GM12878 (cell line): Measurements from ENCODE around the gene PMP22. TPM values are rescaled to one million over a fixed set of nuclear protein-coding genes. Genes with fewer than 3 reads are reported as not detected.

Source experiments
- ATAC-seq: fragments of 200-7000 bp; cut with Tn5 transposase; 3 replicates; pipeline ENCODE4 v1.9.1; 2020; ENCODE audit warnings: mild to moderate bottlenecking, moderate library complexity
- BruUV-seq: library from RNA; stranded (reverse); fragments of 400-500 nt; replicated peaks from 2 replicates; lab custom pipeline; 2021; lab: Mats Ljungman, UMichigan
- CTCF ChIA-PET: fragments of 300-600 bp; sonication (Branson Sonifier 250); formaldehyde crosslinking; extraction: SDS; loops from one replicate; lab custom pipeline; 2021; ENCODE audit warnings: inconsistent platforms; lab: Yijun Ruan, JAX
- POLR2A ChIA-PET: fragments of 350-600 bp; formaldehyde crosslinking; extraction: SDS; loops from one replicate; lab custom pipeline; 2021; ENCODE audit warnings: inconsistent platforms; lab: Charles Lee
- RAD21 ChIA-PET: fragments of 300-600 bp; sonication (Branson Sonifier 250); formaldehyde crosslinking; loops from one replicate; lab custom pipeline; 2023; ENCODE audit warnings: antibody characterized with exemption; ENCODE audit not compliant: unreplicated experiment; lab: Charles Lee
- SMC1A ChIA-PET: fragments of 300-600 bp; sonication (Branson Sonifier 250); formaldehyde crosslinking; loops from one replicate; lab custom pipeline; 2023; ENCODE audit not compliant: unreplicated experiment, uncharacterized antibody; lab: Charles Lee
- DNase-seq: peaks from one replicate; pipeline ENCODE4 v3.0.0-alpha.2; 2011; ENCODE audit warnings: low read depth, low spot score
- FAIRE-seq: peaks from 3 replicates; lab custom pipeline; 2011; peaks lifted over from hg19 to GRCh38; lab: Jason Lieb, UNC
- H2AFZ ChIP-seq: 2 replicates; pipeline ENCODE4 v1.6.0; 2011; ENCODE audit warnings: low read depth, low read length, control low read depth; ENCODE audit not compliant: control insufficient read depth
- H3K27ac ChIP-seq: 2 replicates; pipeline ENCODE4 v1.5.1; 2011; ENCODE audit warnings: control low read depth; ENCODE audit not compliant: control insufficient read depth, insufficient read depth
- H3K27me3 ChIP-seq, 2 experiments: replicated peaks in 1 of 2; 2 replicates each; pipeline versions ENCODE4 v1.6.0 to v1.6.1; 2011; ENCODE audit warnings: low read length in 1 of 2; ENCODE audit not compliant: control insufficient read depth in 2 of 2, insufficient read depth in 2 of 2
- H3K36me3 ChIP-seq, 2 experiments: 2 replicates each; pipeline ENCODE4 v1.5.1; 2011; ENCODE audit warnings: low read length in 1 of 2; ENCODE audit not compliant: control insufficient read depth in 2 of 2, insufficient read depth in 2 of 2
- H3K4me1 ChIP-seq: 2 replicates; pipeline ENCODE4 v1.6.1; 2011; ENCODE audit warnings: mild to moderate bottlenecking, low read length, moderate library complexity, mixed read lengths; ENCODE audit not compliant: control insufficient read depth, insufficient read depth
- H3K4me2 ChIP-seq: 2 replicates; pipeline ENCODE4 v1.6.0; 2011; ENCODE audit warnings: control low read depth; ENCODE audit not compliant: control insufficient read depth, insufficient read depth
- H3K4me3 ChIP-seq: fragments of 200-600 bp; sonication (generic); 2 replicates; pipeline ENCODE4 v1.5.1; 2016
- H3K79me2 ChIP-seq: 2 replicates; pipeline ENCODE4 v1.6.0; 2011; ENCODE audit warnings: low read length; ENCODE audit not compliant: control insufficient read depth, insufficient read depth
- H3K9ac ChIP-seq: 2 replicates; pipeline ENCODE4 v1.8.0; 2011; ENCODE audit warnings: low read length, control low read depth, mixed read lengths; ENCODE audit not compliant: control insufficient read depth, insufficient read depth
- H3K9me3 ChIP-seq: replicated peaks from 3 replicates; pipeline ENCODE4 v1.5.1; 2011; ENCODE audit warnings: mild to moderate bottlenecking, low read length; ENCODE audit not compliant: control insufficient read depth, insufficient read depth
- H4K20me1 ChIP-seq: 2 replicates; pipeline ENCODE4 v1.6.0; 2011; ENCODE audit not compliant: control insufficient read depth, insufficient read depth
- BACH1 ChIP-seq: fragments of 450-650 bp; IDR thresholded peaks from 2 replicates; pipeline ENCODE4 v1.6.1; 2017; ENCODE audit warnings: mild to moderate bottlenecking, borderline replicate concordance
- FOXK2 ChIP-seq: fragments of 450-650 bp; IDR thresholded peaks from 2 replicates; pipeline ENCODE4 v1.6.1; 2017; ENCODE audit warnings: mild to moderate bottlenecking, moderate library complexity
- HDAC2 ChIP-seq: fragments of 200-600 bp; sonication (generic); IDR thresholded peaks from 2 replicates; pipeline ENCODE4 v1.6.1; 2017
- IRF4 ChIP-seq: IDR thresholded peaks from 2 replicates; pipeline ENCODE4 v1.6.1; 2011; ENCODE audit warnings: low read depth, low read length
- KAT2A ChIP-seq: conservative IDR thresholded peaks from 2 replicates; pipeline ENCODE4 v1.6.1; 2011; ENCODE audit warnings: low read depth, low read length; ENCODE audit not compliant: control insufficient read depth
- PAX5 ChIP-seq: IDR thresholded peaks from 2 replicates; pipeline ENCODE4 v1.6.1; 2011; ENCODE audit warnings: low read depth, low read length, borderline replicate concordance
- SMC3 ChIP-seq: IDR thresholded peaks from 2 replicates; pipeline ENCODE4 v1.6.1; 2011; ENCODE audit warnings: low read length, improper control_type of control experiment, borderline replicate concordance
- TAF1 ChIP-seq: IDR thresholded peaks from 2 replicates; pipeline ENCODE4 v1.6.1; 2011; ENCODE audit warnings: mild to moderate bottlenecking, low read depth, low read length, borderline replicate concordance
- ZNF274 ChIP-seq: IDR thresholded peaks from one replicate; pipeline ENCODE4 v1.8.0; 2011; ENCODE audit not compliant: insufficient read length, insufficient read depth
- WGBS: methylation state at CpG from one replicate; pipeline ENCODE4 v1.1.6; 2016; ENCODE audit warnings: low lambda C conversion rate; ENCODE audit not compliant: insufficient replicate concordance, insufficient coverage; ENCODE audit errors: missing lambda C conversion rate; 5-methylcytosine and 5-hydroxymethylcytosine counted together
- in situ Hi-C: fragments of 300-500 bp; cut with MboI; formaldehyde crosslinking; loops from 9 replicates; pipeline ENCODE4 v1.14.3; 2018; ENCODE audit warnings: mixed read lengths
- intact Hi-C: fragments of 100-400 bp; cut with micrococcal nuclease; formaldehyde crosslinking; loops from one replicate; pipeline ENCODE4 v1.14.2; 2022; ENCODE audit not compliant: unreplicated experiment
- polyA plus RNA-seq, 11 experiments: library from polyadenylated mRNA; depleted of rRNA in 4 of 11; unstranded in 6 of 11; stranded (reverse) in 5 of 11; fragments of >200 nt; fragmentation: Nextera tagmentation in 4 of 11; fragmentation: Illumina TruSeq in 1 of 11; extraction: Ambion mirVana in 4 of 11; extraction: Trizol in 1 of 11; gene quantifications; 1 replicate in 1 of 11; 2 replicates in 10 of 11; pipeline versions ENCODE4 v1.2.1 to v1.2.3, GENCODE V29; 2011 to 2016; ENCODE audit warnings: inconsistent platforms in 2 of 11, missing spikeins in 2 of 11, low read depth in 1 of 11
- total RNA-seq, 4 experiments: library from RNA; depleted of rRNA in 3 of 4; stranded (reverse); fragments of >200 nt in 3 of 4; fragmentation: Illumina TruSeq in 1 of 4; extraction: Trizol in 1 of 4; gene quantifications; 2 replicates each; pipeline versions ENCODE4 v1.2.1 to v1.2.3, GENCODE V29; 2013 to 2021
- TF ChIP-seq, protein P1 (sequence below): IDR thresholded peaks from 2 replicates; pipeline ENCODE4 v1.6.1; 2011; ENCODE audit warnings: borderline replicate concordance, low read depth, mild to moderate bottlenecking, moderate library complexity, low read length; ENCODE audit not compliant: insufficient read depth, poor library complexity, severe bottlenecking
- TF ChIP-seq, protein P2 (sequence below): IDR thresholded peaks from 2 replicates; pipeline ENCODE4 v1.6.1; 2012; ENCODE audit warnings: mild to moderate bottlenecking, low read depth, low read length
- TF ChIP-seq, protein P3 (sequence below): fragments of 450-650 bp; formaldehyde crosslinking; IDR thresholded peaks from 2 replicates; pipeline ENCODE4 v1.4.0; 2020; ENCODE audit warnings: mild to moderate bottlenecking, moderate library complexity
- TF ChIP-seq, protein P4 (sequence below): fragments of 450-650 bp; IDR thresholded peaks from 2 replicates; pipeline ENCODE4 v1.6.1; 2017; ENCODE audit warnings: low read depth, mild to moderate bottlenecking, moderate library complexity

Gene PMP22
- total and polyA plus RNA-seq, 10 of the 15 experiments (the other 5 are each of a cell fraction or from before 2014, with no cell fraction given) = 0.59 TPM; not detected in 9

DNA sequence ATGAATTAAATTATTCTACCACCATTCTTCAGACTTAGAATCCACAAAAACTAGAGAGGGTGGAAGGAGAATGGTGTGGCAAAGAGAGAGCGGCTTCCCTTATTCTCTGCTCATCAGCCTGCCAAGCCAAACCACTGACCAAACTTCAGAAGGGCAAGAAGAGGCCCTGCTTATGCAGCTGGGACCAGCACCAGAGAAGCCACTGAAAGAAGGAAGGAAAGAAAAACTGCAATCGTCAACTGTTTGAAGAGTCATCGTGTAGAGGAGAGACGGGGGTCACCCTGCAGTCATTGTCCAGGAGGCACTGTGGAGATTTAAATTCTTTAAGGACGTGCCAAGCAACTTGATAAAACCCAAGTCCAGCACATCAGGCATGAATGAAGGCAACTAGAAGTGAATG is 15.6 kb downstream of the PMP22 start:
- Histone ChIP-seq H3K9ac (no peak overlapping the region), H3K9me3 (no peaks in the 10 kb centered on the region), H3K27ac (no peak overlapping the region), H3K27me3 (no peaks in the 10 kb centered on the region), H3K79me2 (no peaks in the 10 kb centered on the region), H3K4me3 (no peak overlapping the region), H3K36me3 (no peaks in the 10 kb centered on the region), H2AFZ (no peak overlapping the region), H3K4me2 (no peak overlapping the region), H3K4me1 (no peaks in the 10 kb centered on the region), H4K20me1 (no peaks in the 10 kb centered on the region)
- ChIA-PET POLR2A (no interaction called here), RAD21 (no interaction called here), SMC1A (interaction anchor here (0.9 kb wide), 1 partner anchor 8 kb away, joined by 3 read pairs; no protein-coding TSS in a partner anchor), CTCF (interaction anchor here (1.6 kb wide), 1 partner anchor 254 kb away, joined by 6 read pairs; no protein-coding TSS in a partner anchor)
- in situ Hi-C loops (no loop called here), intact Hi-C loops (no loop called here)
- ATAC-seq (no peak), FAIRE-seq (no peak), DNase-seq (no peak)
- WGBS = 12% methylated on average over 5 of the region's 5 CpGs
- BruUV-seq = no TSS peak
- TF ChIP-seq, protein P1, sequence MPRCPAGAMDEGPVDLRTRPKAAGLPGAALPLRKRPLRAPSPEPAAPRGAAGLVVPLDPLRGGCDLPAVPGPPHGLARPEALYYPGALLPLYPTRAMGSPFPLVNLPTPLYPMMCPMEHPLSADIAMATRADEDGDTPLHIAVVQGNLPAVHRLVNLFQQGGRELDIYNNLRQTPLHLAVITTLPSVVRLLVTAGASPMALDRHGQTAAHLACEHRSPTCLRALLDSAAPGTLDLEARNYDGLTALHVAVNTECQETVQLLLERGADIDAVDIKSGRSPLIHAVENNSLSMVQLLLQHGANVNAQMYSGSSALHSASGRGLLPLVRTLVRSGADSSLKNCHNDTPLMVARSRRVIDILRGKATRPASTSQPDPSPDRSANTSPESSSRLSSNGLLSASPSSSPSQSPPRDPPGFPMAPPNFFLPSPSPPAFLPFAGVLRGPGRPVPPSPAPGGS = no peak
- no peak for TF ChIP-seq PAX5
- no peak for TF ChIP-seq HDAC2
- no peak for TF ChIP-seq BACH1
- no peak for TF ChIP-seq KAT2A
- TF ChIP-seq TAF1 = no peak
- TF ChIP-seq, protein P2, sequence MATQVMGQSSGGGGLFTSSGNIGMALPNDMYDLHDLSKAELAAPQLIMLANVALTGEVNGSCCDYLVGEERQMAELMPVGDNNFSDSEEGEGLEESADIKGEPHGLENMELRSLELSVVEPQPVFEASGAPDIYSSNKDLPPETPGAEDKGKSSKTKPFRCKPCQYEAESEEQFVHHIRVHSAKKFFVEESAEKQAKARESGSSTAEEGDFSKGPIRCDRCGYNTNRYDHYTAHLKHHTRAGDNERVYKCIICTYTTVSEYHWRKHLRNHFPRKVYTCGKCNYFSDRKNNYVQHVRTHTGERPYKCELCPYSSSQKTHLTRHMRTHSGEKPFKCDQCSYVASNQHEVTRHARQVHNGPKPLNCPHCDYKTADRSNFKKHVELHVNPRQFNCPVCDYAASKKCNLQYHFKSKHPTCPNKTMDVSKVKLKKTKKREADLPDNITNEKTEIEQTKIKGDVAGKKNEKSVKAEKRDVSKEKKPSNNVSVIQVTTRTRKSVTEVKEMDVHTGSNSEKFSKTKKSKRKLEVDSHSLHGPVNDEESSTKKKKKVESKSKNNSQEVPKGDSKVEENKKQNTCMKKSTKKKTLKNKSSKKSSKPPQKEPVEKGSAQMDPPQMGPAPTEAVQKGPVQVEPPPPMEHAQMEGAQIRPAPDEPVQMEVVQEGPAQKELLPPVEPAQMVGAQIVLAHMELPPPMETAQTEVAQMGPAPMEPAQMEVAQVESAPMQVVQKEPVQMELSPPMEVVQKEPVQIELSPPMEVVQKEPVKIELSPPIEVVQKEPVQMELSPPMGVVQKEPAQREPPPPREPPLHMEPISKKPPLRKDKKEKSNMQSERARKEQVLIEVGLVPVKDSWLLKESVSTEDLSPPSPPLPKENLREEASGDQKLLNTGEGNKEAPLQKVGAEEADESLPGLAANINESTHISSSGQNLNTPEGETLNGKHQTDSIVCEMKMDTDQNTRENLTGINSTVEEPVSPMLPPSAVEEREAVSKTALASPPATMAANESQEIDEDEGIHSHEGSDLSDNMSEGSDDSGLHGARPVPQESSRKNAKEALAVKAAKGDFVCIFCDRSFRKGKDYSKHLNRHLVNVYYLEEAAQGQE = no peak
- no peak for TF ChIP-seq IRF4
- TF ChIP-seq, protein P3, sequence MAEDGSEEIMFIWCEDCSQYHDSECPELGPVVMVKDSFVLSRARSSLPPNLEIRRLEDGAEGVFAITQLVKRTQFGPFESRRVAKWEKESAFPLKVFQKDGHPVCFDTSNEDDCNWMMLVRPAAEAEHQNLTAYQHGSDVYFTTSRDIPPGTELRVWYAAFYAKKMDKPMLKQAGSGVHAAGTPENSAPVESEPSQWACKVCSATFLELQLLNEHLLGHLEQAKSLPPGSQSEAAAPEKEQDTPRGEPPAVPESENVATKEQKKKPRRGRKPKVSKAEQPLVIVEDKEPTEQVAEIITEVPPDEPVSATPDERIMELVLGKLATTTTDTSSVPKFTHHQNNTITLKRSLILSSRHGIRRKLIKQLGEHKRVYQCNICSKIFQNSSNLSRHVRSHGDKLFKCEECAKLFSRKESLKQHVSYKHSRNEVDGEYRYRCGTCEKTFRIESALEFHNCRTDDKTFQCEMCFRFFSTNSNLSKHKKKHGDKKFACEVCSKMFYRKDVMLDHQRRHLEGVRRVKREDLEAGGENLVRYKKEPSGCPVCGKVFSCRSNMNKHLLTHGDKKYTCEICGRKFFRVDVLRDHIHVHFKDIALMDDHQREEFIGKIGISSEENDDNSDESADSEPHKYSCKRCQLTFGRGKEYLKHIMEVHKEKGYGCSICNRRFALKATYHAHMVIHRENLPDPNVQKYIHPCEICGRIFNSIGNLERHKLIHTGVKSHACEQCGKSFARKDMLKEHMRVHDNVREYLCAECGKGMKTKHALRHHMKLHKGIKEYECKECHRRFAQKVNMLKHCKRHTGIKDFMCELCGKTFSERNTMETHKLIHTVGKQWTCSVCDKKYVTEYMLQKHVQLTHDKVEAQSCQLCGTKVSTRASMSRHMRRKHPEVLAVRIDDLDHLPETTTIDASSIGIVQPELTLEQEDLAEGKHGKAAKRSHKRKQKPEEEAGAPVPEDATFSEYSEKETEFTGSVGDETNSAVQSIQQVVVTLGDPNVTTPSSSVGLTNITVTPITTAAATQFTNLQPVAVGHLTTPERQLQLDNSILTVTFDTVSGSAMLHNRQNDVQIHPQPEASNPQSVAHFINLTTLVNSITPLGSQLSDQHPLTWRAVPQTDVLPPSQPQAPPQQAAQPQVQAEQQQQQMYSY = no peak
- TF ChIP-seq SMC3 = no peak
- TF ChIP-seq, protein P4, sequence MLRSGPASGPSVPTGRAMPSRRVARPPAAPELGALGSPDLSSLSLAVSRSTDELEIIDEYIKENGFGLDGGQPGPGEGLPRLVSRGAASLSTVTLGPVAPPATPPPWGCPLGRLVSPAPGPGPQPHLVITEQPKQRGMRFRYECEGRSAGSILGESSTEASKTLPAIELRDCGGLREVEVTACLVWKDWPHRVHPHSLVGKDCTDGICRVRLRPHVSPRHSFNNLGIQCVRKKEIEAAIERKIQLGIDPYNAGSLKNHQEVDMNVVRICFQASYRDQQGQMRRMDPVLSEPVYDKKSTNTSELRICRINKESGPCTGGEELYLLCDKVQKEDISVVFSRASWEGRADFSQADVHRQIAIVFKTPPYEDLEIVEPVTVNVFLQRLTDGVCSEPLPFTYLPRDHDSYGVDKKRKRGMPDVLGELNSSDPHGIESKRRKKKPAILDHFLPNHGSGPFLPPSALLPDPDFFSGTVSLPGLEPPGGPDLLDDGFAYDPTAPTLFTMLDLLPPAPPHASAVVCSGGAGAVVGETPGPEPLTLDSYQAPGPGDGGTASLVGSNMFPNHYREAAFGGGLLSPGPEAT = no peak
- TF ChIP-seq ZNF274 = no peak
- no peak for TF ChIP-seq FOXK2
